KMS-11 (cell line): Measurements from ENCODE around the gene TRABD2B.

ENCODE experiments used
- H2AFZ ChIP-seq: fragments of 200-600 bp; sonication (generic); 2 replicates; pipeline ENCODE4 v1.6.1; 2016; ENCODE audit warnings: antibody characterized with exemption, mixed run types, low read depth
- H3K27ac ChIP-seq: fragments of 200-600 bp; sonication (generic); 2 replicates; pipeline ENCODE4 v1.6.1; 2016; ENCODE audit warnings: mild to moderate bottlenecking, mixed run types
- H3K27me3 ChIP-seq: fragments of 200-600 bp; sonication (generic); 2 replicates; pipeline ENCODE4 v1.6.1; 2017; ENCODE audit warnings: mild to moderate bottlenecking, low read depth, mixed run types, moderate library complexity; ENCODE audit not compliant: insufficient read depth
- H3K36me3 ChIP-seq: fragments of 200-600 bp; sonication (generic); 2 replicates; pipeline ENCODE4 v1.6.1; 2017; ENCODE audit warnings: mild to moderate bottlenecking, mixed run types; ENCODE audit not compliant: insufficient read depth
- H3K4me1 ChIP-seq: fragments of 200-600 bp; sonication (generic); 2 replicates; pipeline ENCODE4 v1.6.1; 2016; ENCODE audit warnings: mild to moderate bottlenecking, low read depth, mixed run types; ENCODE audit not compliant: poor library complexity, severe bottlenecking
- H3K4me2 ChIP-seq: fragments of 200-600 bp; sonication (generic); 2 replicates; pipeline ENCODE4 v1.7.0; 2016; ENCODE audit warnings: mild to moderate bottlenecking, mixed run types
- H3K4me3 ChIP-seq: fragments of 200-600 bp; sonication (generic); IDR thresholded peaks from 2 replicates; pipeline ENCODE4 v1.6.1; 2017; ENCODE audit warnings: low read depth, low read length, mixed read lengths; ENCODE audit not compliant: insufficient read depth
- H3K79me2 ChIP-seq: fragments of 200-600 bp; sonication (generic); 2 replicates; pipeline ENCODE4 v1.6.1; 2016; ENCODE audit warnings: low read depth, mixed run types; ENCODE audit not compliant: insufficient read depth
- H3K9ac ChIP-seq: fragments of 200-600 bp; sonication (generic); 2 replicates; pipeline ENCODE4 v1.6.1; 2016; ENCODE audit warnings: mild to moderate bottlenecking, mixed run types
- H4K20me1 ChIP-seq: fragments of 200-600 bp; sonication (generic); 2 replicates; pipeline ENCODE4 v1.6.1; 2016; ENCODE audit warnings: mild to moderate bottlenecking, mixed run types; ENCODE audit not compliant: insufficient read depth
- TF ChIP-seq, protein P1 (sequence below): fragments of 200-600 bp; sonication (generic); conservative IDR thresholded peaks from 2 replicates; pipeline ENCODE4 v1.6.1; 2017; ENCODE audit warnings: low read depth, mild to moderate bottlenecking, antibody characterized with exemption, low read length, moderate library complexity, mixed read lengths

TRABD2B gene

DNA sequence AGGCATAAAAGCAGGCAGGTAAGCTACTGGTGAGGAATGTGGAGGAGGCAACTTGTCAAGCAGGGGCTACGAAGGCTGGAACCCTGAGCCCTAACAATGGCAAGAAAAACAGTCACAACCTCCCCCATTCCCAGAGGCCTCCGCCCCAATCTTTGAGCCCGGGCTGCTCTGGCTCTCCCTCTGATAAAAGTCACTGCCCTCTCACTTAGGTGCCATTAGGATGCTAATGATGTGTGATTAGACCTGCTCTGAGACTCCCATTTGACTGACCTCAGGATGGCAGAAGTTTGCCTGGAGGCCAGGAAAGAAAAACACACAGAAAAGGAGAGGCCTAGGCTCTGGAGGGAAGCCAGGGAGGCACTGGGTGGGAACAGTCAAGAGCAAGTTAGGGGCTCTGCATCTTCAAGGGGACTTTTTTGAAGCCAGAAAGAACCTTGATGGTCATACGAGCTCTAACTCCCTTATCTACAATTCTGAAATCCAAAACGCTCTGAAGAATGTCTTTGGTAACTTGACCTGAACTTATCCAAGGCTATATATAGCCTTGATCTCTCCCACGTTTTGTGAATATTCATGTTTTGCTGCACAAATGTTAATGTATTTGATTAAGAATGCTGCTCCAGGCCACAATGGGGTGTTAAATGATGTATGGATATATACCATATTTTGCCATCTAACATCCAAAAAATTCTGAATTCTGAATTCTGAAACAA is 98.9 kb downstream of the TRABD2B start:
- no peaks in the 10 kb centered on the region for H3K4me1 ChIP-seq
- H4K20me1 ChIP-seq, result no peaks in the 10 kb centered on the region
- H3K79me2 ChIP-seq, result no peaks in the 10 kb centered on the region
- no peak overlapping the region for H3K9ac ChIP-seq
- H3K4me2 ChIP-seq, result no peak overlapping the region
- no peak overlapping the region for H3K4me3 ChIP-seq
- H3K27me3 ChIP-seq, result no peaks in the 10 kb centered on the region
- TF ChIP-seq, protein P1, sequence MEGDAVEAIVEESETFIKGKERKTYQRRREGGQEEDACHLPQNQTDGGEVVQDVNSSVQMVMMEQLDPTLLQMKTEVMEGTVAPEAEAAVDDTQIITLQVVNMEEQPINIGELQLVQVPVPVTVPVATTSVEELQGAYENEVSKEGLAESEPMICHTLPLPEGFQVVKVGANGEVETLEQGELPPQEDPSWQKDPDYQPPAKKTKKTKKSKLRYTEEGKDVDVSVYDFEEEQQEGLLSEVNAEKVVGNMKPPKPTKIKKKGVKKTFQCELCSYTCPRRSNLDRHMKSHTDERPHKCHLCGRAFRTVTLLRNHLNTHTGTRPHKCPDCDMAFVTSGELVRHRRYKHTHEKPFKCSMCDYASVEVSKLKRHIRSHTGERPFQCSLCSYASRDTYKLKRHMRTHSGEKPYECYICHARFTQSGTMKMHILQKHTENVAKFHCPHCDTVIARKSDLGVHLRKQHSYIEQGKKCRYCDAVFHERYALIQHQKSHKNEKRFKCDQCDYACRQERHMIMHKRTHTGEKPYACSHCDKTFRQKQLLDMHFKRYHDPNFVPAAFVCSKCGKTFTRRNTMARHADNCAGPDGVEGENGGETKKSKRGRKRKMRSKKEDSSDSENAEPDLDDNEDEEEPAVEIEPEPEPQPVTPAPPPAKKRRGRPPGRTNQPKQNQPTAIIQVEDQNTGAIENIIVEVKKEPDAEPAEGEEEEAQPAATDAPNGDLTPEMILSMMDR, result no peak
- no peak overlapping the region for H2AFZ ChIP-seq
- no peak overlapping the region for H3K27ac ChIP-seq
- H3K36me3 ChIP-seq, result no peaks in the 10 kb centered on the region

DNA sequence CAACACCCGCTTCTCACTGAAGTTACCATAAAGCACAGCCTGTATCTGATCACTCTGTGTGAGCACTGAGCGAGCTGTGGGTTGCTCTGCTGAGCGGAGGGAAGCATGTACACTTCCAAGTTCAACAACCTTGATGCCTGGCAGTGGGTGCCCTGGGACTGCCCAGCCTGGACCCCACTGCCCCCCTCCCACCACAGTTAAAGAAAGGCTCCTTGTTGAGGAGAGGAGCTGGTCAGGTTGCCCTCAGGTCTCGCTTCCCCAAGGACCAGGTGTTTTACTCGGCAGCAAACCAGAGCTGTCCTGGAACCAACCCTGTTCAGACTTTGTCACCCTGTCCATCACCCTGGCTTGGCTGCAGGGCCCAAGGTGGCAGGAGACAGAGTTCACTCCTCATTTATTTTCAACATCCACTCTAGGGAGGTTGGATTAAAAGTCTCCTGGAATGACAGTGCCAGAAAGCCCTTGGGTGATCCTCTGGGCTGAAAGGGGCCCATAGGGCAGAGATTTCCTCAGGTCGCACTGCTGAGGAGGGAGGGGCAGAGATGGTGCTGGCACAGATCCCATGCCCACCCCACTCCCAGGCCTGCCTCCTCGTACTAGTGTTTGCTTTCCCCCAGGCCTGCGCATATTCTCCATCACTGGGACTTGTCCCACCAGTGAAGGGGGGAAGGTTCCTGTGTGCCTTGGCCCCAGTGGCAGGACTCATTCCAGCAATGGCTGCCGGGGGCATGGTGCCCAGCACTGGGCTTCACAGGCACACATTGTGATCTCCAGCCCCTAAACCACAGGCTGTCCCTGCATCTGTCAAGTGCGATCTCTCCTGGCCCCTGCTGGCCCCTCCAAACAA is 101.7 kb downstream of the TRABD2B start:
- H3K4me1 ChIP-seq, result no peaks in the 10 kb centered on the region
- no peak overlapping the region for H3K4me3 ChIP-seq
- no peaks in the 10 kb centered on the region for H4K20me1 ChIP-seq
- H3K79me2 ChIP-seq, result no peaks in the 10 kb centered on the region
- TF ChIP-seq, protein P1, result no peak
- H3K27ac ChIP-seq, result no peak overlapping the region
- no peak overlapping the region for H2AFZ ChIP-seq
- H3K36me3 ChIP-seq, result no peaks in the 10 kb centered on the region
- no peak overlapping the region for H3K4me2 ChIP-seq
- H3K27me3 ChIP-seq, result no peaks in the 10 kb centered on the region
- H3K9ac ChIP-seq, result no peak overlapping the region

DNA sequence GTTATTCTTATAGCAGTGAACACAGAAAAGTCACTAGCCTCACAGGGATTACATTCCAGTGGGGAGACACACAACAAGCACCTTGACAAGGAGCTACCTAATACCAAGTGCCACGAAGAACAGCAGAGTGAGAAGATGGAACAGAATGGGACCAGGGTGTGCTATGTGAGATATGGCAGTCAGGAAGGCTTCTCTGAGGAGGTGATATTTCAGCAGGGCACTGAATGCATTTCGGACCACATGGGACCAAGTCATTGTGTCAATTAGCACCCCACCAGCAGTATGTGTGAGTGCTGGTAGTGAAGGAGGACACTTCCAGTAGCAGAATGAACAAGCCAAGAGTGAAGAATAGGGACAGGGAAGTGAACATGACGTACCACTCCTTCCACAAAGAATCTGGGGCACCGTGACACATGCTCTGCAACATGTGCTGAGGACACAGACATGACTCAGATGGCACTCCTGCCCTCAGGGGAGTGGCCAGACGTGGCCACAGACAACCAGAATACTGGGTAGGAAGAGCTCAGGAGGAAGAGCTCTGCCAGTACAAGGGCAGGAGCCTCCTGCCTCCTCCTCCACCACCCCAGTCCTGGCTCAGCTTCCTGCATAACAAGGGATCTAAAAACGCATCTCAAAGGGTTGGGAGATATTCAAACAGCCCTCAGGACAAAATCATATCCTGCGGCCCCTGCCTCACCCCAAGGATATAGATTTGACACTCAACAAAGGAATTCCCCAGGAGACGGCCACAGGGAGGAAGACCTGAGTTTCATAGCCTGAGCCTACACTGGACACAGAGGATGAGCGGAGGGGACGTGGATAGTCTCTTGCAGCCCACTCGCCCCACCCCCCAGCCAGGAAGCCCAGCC is 102.5 kb downstream of the TRABD2B start:
- no peak overlapping the region for H3K27ac ChIP-seq
- H3K9ac ChIP-seq, result no peak overlapping the region
- no peak overlapping the region for H3K4me2 ChIP-seq
- H3K4me3 ChIP-seq, result no peak overlapping the region
- no peaks in the 10 kb centered on the region for H3K79me2 ChIP-seq
- H3K36me3 ChIP-seq, result no peaks in the 10 kb centered on the region
- no peaks in the 10 kb centered on the region for H4K20me1 ChIP-seq
- no peaks in the 10 kb centered on the region for H3K27me3 ChIP-seq
- TF ChIP-seq, protein P1, result no peak
- H3K4me1 ChIP-seq, result no peaks in the 10 kb centered on the region
- no peak overlapping the region for H2AFZ ChIP-seq

DNA sequence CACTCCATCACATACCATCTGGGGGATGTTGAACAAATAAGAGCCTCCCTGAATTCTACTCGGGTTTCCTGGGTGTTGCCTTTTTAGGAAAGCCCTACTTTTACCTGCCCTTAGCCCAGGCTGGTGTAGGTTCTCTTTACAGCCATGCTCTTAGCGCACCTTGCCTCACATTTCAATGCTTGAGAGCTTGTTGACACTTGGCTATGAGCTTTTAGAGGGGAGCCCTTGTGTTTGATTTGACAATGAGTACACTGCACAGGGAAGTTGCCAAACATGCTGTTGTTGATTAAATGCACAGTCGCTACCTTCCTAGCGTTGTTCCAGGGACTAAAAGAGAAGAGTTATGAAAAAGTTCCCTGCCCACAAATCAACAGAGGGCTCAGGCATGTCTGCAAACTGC is 103.8 kb downstream of the TRABD2B start:
- H3K79me2 ChIP-seq, result no peaks in the 10 kb centered on the region
- no peak overlapping the region for H3K4me2 ChIP-seq
- H3K27me3 ChIP-seq, result no peaks in the 10 kb centered on the region
- no peaks in the 10 kb centered on the region for H3K4me1 ChIP-seq
- H2AFZ ChIP-seq, result no peak overlapping the region
- H4K20me1 ChIP-seq, result no peaks in the 10 kb centered on the region
- no peaks in the 10 kb centered on the region for H3K36me3 ChIP-seq
- H3K9ac ChIP-seq, result no peak overlapping the region
- TF ChIP-seq, protein P1, result no peak
- H3K27ac ChIP-seq, result no peak overlapping the region
- H3K4me3 ChIP-seq, result no peak overlapping the region
